Measurements from ENCODE around the gene PRICKLE3. TPM values are rescaled to one million over a fixed set of nuclear protein-coding genes. Genes with fewer than 3 reads are reported as not detected.

The PRICKLE3 gene
- total RNA-seq, 1 donor from 2014 or later, result 13.5 TPM

GRCh38 chrX:49192722-49193328 lies 6.7 kb upstream of the PRICKLE3 start:
- H3K4me1 Mint-ChIP-seq, result peaks cover 11% of the 10 kb centered on the region
- no peaks in the 10 kb centered on the region for H3K36me3 Mint-ChIP-seq
- DNase-seq (ENCODE audit: low spot score in 2 of 2, unreplicated experiment in 2 of 2), result no peak
- H3K27me3 Mint-ChIP-seq (ENCODE audit: low read depth), result peaks cover 8% of the 10 kb centered on the region
- peaks cover 25% of the 10 kb centered on the region for H3K9me3 Mint-ChIP-seq
- H3K4me3 Mint-ChIP-seq, result peak overlapping the region; percentile 17
- TF ChIP-seq CTCF (IDR thresholded peaks at IDR 0.05; ENCODE audit: unreplicated experiment), result peak; percentile 67
- H3K27ac Mint-ChIP-seq, result no peak overlapping the region

- Mint-ChIP-seq H3K27me3 (ENCODE audit: low read depth) (peaks cover 2% of the 10 kb centered on the region), H3K4me1 (peaks cover 20% of the 10 kb centered on the region), H3K27ac (peak overlapping the region; percentile 91), H3K36me3 (no peaks in the 10 kb centered on the region), H3K4me3 (peak overlapping the region; percentile 81), H3K9me3 (peaks cover 25% of the 10 kb centered on the region)
- no peak for TF ChIP-seq CTCF (IDR thresholded peaks at IDR 0.05; ENCODE audit: unreplicated experiment)
- no peak for DNase-seq (ENCODE audit: low spot score in 2 of 2, unreplicated experiment in 2 of 2)
These were observed 5.4 kb upstream of the PRICKLE3 start for GRCh38 chrX:49191574-49192011.

GRCh38 chrX:49190821-49191573 lies 4.8 kb upstream of the PRICKLE3 start:
- H3K9me3 Mint-ChIP-seq, result peaks cover 25% of the 10 kb centered on the region
- H3K4me3 Mint-ChIP-seq, result peak overlapping the region; percentile 81
- H3K4me1 Mint-ChIP-seq, result peaks cover 22% of the 10 kb centered on the region
- peak overlapping the region; percentile 91 for H3K27ac Mint-ChIP-seq
- H3K27me3 Mint-ChIP-seq (ENCODE audit: low read depth), result no peaks in the 10 kb centered on the region
- DNase-seq (ENCODE audit: low spot score in 2 of 2, unreplicated experiment in 2 of 2), result peak; percentile 79 to 80
- no peaks in the 10 kb centered on the region for H3K36me3 Mint-ChIP-seq
- TF ChIP-seq CTCF (IDR thresholded peaks at IDR 0.05; ENCODE audit: unreplicated experiment), result no peak

- peak overlapping the region; percentile 30 for H3K4me3 Mint-ChIP-seq
- TF ChIP-seq CTCF (IDR thresholded peaks at IDR 0.05; ENCODE audit: unreplicated experiment), result no peak
- DNase-seq (ENCODE audit: low spot score in 2 of 2, unreplicated experiment in 2 of 2), result no peak
- peak overlapping the region; percentile 80 for H3K27ac Mint-ChIP-seq
- no peaks in the 10 kb centered on the region for H3K27me3 Mint-ChIP-seq (ENCODE audit: low read depth)
- H3K36me3 Mint-ChIP-seq, result no peaks in the 10 kb centered on the region
- peaks cover 28% of the 10 kb centered on the region for H3K4me1 Mint-ChIP-seq
- peaks cover 15% of the 10 kb centered on the region for H3K9me3 Mint-ChIP-seq
These were observed 3.4 kb upstream of the PRICKLE3 start for GRCh38 chrX:49189606-49190005.

- DNase-seq (ENCODE audit: low spot score in 2 of 2, unreplicated experiment in 2 of 2), result no peak
- Mint-ChIP-seq H3K36me3 (no peaks in the 10 kb centered on the region), H3K27me3 (ENCODE audit: low read depth) (no peaks in the 10 kb centered on the region), H3K27ac (no peak overlapping the region), H3K4me1 (peaks cover 31% of the 10 kb centered on the region), H3K9me3 (peaks cover 10% of the 10 kb centered on the region), H3K4me3 (no peak overlapping the region)
- no peak for TF ChIP-seq CTCF (IDR thresholded peaks at IDR 0.05; ENCODE audit: unreplicated experiment)
These were observed 2.4 kb upstream of the PRICKLE3 start for GRCh38 chrX:49188468-49189076.

Measured in mesothelial cell of epicardium (in vitro differentiated cells).